GM18499 (cell line): ENCODE measurements around the gene TAS2R40.

Experiments used
- ATAC-seq: cut with Tn5 transposase; IDR thresholded peaks from one replicate; pipeline ENCODE4 v1.9.1; 2021; ENCODE audit warnings: moderate number of reproducible peaks; ENCODE audit not compliant: insufficient read depth, unreplicated experiment

The TAS2R40 gene

DNA sequence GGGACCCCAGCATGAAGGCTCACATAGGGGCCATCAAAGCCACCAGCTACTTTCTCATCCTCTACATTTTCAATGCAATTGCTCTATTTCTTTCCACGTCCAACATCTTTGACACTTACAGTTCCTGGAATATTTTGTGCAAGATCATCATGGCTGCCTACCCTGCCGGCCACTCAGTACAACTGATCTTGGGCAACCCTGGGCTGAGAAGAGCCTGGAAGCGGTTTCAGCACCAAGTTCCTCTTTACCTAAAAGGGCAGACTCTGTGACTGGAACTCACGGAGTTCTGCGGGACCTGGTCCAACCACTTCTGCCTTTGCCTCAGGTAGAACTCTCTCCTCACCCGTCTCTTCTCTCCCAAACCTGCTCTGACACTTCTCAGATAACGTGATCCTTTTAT is 945 bp downstream of the TAS2R40 start:
- no peak for ATAC-seq

DNA sequence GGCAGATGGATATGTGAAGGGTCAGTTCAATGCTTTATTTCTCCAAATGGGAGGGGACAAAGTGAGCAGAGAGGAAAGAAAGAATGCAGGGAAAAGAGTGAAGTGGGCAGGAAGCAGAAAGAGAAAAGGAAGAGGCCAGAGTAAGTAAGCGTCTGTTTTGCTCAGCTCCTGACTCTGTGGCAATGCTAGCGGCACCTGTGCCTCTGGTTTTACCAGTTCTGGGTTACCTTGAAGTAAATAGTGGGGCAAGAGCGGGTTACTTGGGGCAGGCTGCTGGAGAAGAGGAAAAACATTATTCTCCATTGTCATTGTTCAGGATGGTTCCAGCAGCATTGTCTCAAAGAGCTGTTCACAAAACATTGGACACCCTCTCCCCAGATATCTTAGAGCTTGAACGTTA is 1.9 kb downstream of the TAS2R40 start:
- no peak for ATAC-seq

DNA sequence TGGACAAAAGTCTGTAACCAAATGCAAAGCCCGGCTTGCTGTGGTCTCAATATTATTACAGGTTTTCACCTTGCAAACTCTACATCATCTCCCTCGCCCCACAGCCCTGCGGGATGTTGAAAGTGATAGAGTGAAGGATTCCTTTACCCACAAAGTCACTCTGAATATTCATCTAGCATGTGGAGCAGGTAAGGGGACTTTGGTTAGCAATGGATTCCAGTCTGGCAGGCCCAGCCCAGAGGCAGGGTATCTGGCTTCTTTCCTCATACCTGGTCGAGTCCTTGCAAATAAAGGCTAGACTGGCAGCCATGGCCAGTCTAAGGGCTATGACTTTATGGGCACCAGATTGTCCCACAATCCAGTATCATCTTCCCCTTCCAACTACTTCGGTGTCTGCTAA is 3.2 kb downstream of the TAS2R40 start:
- ATAC-seq = no peak

DNA sequence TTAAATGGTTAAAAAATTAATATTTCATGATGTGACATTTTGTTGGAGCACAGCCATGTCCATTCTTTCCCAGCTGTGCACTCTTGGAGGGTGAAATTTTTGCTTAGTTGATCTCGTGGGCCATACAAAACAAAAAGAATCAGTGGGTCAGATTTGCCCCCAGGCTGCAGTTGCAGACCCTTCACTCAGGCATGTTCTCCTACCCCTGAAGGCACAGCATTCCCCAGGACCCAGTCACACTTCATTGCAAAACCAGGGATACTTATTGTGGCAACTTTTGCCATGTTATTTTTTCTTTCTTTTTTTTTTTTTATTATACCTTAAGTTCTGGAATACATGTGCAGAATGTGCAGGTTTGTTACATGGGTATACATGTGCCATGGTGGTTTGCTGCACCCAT is 6.0 kb downstream of the TAS2R40 start:
- no peak for ATAC-seq

DNA sequence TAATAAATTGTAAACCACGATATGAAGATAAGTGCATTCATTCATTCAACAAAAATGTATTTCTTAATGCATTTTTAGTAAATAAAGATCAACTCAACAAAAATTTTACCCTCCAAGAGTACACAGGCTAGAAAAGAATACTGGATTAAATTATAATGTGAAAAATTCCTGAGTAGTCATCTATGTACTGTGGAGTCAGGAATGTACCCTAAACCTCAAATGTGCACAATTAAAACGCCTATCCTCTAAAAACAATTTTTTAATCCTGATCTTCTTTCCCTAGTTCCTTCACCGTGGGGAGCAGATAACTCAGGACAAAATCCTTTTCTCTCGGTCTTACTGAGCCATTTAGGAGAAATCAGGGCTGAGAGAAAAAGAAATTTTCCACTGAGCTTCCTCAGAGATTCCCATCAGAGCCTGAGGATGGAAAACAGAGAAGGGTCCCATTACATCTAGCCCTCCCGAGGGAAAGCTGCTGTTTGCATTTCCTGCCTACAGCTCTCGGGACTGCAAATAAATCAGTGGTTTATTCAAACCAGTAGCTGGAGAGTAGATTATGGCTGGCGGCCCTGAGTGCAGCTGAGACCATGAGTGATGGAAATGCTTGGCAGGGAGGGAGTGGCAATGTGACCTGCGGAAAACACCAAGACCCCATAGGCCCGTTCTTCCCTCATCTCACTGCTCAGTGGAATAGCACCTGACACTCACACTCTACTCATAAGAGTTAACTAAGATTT is 7.4 kb downstream of the TAS2R40 start:
- no peak for ATAC-seq

DNA sequence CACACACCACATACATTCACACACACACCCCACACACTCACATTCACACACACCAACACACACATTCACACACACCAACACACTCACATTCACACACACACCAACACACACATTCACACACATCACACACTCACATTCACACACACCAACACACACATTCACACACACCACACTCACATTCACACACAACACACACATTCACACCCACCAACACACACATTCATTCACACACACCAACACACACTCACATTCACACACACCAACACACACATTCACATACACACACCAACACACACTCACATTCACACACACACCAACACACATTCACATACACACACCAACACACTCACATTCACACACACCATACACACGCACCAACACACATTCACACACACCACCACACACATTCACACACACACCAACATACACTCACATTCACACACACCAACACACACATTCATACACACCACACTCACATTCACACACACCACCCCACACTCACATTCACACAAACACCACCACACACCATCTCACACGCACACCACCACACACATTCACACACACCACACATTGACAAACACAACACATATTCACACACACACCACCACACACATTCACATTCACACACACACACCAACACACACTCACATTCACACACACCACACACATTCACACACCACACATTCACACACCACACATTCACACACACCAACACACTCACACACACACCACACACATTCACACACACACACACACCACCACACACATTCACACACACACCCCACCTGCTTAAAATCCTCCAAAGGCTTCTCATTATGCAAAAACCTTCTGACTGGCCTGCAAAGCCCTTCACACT is 9.0 kb downstream of the TAS2R40 start:
- no peak for ATAC-seq

DNA sequence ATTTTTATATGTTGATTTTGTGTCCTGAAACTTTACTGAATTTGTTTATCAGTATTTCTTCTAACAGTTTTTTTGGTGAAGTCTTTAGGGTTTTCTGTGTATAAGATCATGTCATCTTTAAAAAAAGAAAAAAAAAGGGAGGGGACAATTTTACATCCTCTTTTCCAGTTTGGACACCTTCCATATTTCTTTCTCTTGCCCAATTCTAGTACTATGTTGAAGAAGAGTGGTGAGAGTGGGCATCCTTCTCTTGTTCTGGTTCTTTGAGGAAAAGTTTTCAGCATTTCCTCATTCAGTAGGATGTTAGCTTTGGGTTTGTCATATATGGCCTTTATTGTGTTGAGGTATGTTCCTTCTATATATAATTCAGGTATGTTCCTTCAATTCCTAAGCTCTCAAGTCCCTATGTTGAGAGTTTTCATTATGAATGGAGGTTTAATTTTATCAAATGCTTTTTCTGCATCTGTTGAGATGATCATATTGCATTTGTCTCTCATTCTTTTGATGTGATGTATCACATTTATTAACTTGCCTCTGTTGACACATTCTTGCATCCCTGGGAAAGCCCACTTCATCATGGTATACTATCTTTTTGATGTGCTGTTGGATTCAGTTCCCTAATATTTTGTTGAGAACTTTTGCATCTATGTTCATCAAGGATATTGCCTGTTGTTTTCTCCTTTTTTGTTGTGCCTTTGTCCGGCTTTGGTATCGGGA is 12.1 kb downstream of the TAS2R40 start:
- no peak for ATAC-seq

DNA sequence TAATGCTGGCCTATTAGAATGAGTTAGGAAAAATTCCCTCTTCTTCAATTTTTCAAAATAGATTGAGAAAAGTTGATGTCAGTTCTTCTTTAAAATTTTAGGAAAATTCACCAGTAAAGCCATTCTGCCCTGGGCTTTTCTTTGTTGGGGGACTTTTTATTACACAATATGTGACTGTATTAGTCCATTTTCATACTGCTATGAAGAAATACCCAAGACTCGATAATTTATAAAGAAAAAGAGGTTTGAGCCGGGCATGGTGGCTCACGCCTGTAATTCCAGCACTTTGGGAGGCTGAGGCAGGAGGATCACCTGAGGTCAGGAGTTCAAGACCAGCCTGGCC is 12.7 kb downstream of the TAS2R40 start:
- ATAC-seq = no peak

DNA sequence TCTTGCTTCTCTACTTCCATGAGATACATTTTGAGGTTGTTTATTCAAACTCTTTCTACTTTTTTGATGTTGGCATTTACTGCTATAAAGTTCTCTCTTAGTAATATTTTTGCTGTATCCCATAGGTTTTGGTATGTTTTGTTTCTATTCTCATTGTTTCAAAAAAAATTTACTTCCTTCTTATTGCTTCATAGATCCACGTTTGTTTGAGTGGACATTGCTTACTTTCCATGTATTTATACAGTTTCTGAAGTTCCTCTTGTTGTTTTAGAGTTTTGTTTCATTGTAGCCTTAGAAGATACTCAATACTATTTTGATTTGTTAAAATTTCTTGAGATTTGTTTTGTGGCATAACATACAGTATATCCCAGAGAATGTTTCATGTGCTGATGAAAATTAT is 13.7 kb downstream of the TAS2R40 start:
- no peak for ATAC-seq

DNA sequence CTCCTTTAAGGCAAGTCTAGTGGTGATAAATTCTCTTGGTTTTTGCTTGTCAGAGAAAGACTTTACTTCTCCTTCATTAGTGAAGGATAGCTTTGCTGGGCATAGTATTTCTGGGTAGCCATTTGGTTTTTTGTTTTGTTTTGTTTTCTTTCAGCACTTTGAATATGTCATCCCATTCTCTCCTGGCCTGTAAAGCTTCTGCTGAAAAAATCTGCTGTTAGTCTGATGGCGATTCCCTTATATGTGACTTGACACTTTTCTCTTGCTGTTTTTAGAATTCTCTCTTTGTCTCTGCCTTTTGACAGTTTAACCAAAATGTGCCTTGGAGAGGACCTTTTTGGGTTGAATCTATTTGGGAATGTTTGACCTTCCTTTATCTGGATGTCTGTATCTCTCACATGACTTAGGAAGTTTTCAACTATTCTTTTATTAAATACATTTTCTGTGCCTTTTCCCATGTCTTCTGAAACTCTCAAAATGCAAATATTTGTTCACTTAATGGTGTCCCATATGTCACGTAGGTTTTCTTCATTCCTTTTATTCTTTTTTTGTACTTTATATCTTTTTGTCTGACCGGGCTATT is 14.7 kb downstream of the TAS2R40 start:
- ATAC-seq = no peak

DNA sequence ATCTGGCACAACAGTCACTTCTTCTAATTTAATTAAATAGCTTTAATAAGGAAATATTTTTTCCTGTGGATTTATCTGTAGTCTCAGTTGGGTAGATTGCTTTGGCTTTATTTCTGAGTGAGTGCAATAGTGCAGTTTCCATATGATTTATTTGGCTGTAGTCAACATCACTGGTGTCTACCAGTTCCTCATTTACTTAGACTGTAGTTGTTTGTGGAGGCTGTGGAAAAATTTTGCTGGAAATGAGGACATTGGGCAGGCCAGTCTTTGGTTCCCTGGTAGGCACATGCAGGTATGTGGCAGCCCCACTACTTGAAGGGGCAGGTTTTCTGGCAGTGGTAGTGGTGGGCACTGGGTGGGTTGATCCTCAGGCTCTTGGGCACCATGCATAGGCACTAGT is 15.5 kb downstream of the TAS2R40 start:
- ATAC-seq = no peak

DNA sequence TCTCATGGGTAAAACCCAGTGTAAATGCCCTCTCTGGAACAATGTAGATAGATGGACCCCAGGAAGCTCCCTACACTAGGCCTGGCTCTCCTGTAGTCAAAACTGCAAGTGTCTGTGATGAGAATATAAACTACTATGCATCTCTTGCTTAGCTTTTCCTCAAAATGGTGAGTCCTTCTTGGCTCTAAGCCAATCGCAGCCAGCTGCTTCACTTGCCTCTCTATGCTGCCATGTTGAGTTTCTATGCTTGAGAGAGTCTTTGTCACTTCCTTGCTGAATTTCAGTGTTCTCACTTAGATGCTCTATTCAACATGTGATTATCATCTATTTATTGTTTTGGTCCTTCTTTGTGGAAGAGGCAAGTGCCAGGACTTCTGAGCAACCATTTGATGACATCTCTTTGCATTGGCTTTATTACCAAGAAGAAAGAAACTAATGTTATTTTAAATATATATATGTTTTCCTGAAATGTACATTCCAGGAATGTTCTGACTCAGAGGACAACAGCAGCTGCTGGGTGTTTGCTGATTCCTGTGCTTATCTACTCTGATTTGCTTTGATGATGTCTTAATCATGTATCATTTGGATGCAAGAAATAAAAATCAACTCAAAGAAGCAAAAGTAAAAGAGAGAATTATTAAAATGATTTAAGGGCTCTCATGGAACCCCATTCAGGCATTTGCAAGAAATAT is 16.6 kb downstream of the TAS2R40 start:
- no peak for ATAC-seq

DNA sequence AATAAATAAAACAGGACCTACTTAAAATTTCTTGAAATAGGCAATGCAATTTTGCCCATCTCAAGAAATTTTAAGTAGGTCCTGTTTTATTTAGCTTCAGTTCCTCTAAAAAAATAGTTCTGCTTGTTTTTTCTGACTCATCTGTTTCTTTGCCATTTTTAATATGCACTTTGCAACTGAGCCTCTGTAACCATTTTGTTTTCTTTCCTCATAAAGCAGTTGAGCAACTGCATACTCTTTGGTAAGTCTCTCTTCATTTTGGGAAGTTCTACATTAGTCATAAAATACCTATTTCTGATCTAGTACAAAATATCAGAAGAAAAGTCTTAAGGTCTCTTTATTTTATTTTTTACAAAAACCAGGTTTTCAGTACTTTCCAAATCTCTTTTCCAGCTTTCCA is 18.0 kb downstream of the TAS2R40 start:
- no peak for ATAC-seq

DNA sequence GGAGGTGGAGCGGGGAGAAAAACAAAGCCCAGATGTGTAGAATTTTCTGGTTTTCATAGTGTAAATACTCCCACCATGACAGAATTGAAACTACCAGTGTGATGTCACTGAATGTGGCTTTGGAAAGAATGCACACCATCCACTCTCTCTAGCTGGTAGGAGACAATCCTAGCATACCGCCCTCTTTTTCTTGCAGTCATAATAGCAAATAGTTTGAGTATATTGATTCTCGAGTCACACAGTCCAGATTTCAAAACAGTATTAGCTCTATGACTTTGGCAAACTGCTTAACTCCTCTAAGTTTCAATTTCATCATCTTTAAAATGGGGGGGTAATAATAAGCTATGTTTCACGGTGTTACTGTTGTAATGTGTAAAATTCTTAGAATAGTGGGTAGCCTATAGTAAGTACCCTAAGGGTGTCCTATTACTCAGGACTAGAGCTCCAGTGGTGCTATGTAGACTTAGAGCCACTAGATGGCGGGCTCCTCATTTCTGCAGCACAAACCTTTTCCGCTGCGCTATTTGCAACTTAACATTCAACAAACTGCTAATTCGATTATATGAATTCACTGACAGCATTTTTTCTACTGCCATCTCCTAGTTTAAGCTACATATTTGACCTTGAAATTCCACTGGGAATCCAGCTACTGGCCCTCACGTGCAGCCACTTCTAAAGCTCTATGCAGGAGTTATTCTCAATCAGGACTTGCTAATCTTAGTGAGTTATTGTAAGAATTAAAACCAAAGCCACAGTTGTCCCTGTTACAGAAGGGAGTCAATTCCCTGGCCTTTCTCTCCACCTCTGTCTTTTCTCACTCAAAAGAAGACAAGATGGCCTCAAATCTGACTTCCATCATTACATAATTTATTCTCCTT is 18.7 kb downstream of the TAS2R40 start:
- ATAC-seq = peak; percentile 93

DNA sequence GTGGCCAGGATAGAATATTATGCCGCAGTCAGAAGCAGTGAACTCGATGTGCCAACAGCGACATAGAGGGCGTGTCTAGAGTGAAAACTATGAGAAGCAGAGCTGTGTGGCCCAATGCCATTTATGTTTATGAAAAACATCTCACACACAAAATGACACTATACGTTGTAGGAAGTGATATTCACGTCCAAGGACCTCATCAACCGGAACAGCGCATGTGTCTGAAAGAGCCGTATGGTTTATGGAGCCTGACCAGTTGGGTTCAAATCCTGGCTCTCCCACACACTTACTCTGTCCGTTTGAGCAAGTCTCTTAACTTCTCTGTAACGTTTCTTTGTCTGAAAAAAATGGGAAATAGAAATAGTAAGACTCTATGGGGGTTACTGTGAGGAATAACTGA is 20.5 kb downstream of the TAS2R40 start:
- no peak for ATAC-seq

DNA sequence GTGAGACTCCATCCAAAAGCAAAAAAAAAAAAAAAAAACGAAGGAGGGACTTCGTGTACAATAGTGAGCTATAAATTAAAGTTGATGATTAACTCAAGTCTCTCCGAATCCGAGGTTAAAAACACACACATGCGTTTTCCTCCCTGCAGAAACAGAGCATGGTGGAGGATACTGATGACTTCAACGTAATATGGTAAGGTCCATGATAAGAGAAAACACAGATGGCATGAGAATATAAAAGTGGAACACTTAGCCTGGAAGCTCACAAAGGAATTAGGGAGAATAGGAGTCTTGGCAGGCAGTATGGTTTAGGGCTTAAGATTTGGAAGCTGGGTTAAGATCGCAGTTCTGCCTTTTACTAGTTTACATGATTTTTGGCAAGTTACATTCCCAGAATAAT is 21.3 kb downstream of the TAS2R40 start:
- no peak for ATAC-seq

DNA sequence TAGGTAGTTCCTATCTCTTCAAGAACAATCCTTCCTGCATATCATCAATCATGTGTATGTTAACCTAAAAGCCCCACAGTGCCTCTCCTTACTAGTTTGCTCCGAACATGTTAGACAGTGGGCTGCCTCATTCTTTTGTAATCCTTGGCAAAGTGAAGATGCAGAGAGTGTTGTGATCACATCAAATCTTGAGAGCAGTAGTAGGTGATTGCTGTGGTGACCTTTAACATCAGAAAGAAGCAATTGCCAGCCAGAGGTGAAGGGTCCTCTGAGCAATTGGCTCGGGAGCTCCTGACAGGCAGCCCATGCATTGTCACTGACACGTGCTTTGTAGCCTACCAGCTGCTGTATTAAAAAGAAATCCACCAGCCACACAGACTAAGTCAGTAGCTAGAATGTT is 21.8 kb downstream of the TAS2R40 start:
- no peak for ATAC-seq

DNA sequence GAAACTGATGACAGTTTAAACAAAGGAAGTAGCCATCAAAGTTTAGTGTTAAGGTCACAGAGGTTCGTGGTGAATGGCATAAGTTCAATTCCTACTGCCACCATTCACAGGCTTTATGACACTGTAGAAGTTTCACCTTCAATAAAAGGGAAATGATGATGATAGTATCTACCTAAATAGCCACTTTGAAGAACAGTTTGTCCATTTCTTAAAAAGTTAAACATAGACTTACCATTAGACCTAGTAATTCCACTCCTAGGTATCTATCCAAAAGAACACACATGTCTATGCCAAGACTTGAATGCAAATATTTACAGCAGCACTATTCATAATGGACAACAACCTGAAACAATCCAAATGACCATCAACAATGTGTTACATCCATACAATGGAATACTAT is 22.5 kb downstream of the TAS2R40 start:
- no peak for ATAC-seq

DNA sequence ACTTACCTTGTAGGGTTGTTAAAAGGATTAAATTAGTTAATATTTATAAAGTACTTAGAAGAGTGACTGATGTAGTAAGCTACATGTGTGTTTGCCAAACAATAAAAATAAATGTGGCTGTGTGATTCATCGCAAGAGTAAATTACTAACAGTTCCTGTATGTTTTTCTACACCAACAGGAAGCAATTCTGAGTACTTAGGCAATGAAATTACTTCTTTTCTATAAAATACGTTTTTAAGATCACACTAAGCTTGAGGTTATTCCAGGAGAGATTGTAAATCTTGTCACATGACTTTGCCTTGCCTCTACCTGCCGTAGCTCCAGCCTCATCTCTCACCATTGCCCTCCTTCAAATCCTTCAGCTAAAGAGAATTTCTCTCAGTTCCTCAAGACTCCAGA is 23.3 kb downstream of the TAS2R40 start:
- ATAC-seq = no peak
